Bronchial epithelial cell (primary cell): Measurements from ENCODE around the gene DEK. TPM values are rescaled to one million over a fixed set of nuclear protein-coding genes. Genes with fewer than 3 reads are reported as not detected.

Experiments used
- DNase-seq: peaks from one replicate; pipeline ENCODE4 v3.0.0-alpha.2; 2010; ENCODE audit warnings: low read depth
- FAIRE-seq: peaks from 2 replicates; lab custom pipeline; 2011; peaks lifted over from hg19 to GRCh38; lab: Jason Lieb, UNC
- H3K27me3 ChIP-seq: 2 replicates; pipeline ENCODE4 v1.5.1; 2011; ENCODE audit warnings: low read length; ENCODE audit not compliant: control insufficient read depth, insufficient read depth
- H3K36me3 ChIP-seq: 2 replicates; pipeline ENCODE4 v1.5.1; 2011; ENCODE audit warnings: low read length; ENCODE audit not compliant: control insufficient read depth, insufficient read depth
- H3K4me3 ChIP-seq: 2 replicates; pipeline ENCODE4 v1.5.1; 2011; ENCODE audit warnings: mild to moderate bottlenecking, low read depth, low read length, control low read depth
- total RNA-seq: library from RNA; depleted of rRNA; stranded (reverse); fragments of >200 nt; gene quantifications from 2 replicates; pipeline ENCODE4 v1.2.1, GENCODE V29; 2014
- TF ChIP-seq, protein P1 (sequence below): IDR thresholded peaks from 2 replicates; pipeline ENCODE4 v1.5.1; 2011; ENCODE audit warnings: mild to moderate bottlenecking, moderate library complexity, low read length, control low read depth, inconsistent platforms; ENCODE audit not compliant: insufficient read depth, severe bottlenecking

DEK gene
- total RNA-seq, 1 donor from 2014 or later: 50.3 TPM

DNA sequence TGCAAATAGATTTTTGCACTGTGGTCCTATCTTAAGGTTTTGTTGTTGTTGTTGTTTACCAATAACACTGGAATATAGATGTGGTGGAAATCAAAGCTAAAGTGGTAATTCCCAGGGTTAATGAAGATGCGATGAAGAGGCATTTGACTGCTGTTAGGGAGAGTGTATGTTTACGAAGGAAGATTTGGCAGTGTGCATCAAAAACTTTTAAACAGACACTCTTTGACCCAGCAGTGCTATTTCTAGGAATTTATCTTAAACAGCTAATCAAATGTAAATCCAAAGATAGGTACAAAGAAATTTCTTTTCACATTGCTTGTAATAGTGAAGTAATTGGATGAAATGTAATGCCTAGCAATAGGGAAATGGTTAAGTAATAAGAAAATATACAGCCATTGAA, 75.1 kb downstream of the DEK start:
- DNase-seq (no peak), FAIRE-seq (no peak)
- TF ChIP-seq, protein P1, sequence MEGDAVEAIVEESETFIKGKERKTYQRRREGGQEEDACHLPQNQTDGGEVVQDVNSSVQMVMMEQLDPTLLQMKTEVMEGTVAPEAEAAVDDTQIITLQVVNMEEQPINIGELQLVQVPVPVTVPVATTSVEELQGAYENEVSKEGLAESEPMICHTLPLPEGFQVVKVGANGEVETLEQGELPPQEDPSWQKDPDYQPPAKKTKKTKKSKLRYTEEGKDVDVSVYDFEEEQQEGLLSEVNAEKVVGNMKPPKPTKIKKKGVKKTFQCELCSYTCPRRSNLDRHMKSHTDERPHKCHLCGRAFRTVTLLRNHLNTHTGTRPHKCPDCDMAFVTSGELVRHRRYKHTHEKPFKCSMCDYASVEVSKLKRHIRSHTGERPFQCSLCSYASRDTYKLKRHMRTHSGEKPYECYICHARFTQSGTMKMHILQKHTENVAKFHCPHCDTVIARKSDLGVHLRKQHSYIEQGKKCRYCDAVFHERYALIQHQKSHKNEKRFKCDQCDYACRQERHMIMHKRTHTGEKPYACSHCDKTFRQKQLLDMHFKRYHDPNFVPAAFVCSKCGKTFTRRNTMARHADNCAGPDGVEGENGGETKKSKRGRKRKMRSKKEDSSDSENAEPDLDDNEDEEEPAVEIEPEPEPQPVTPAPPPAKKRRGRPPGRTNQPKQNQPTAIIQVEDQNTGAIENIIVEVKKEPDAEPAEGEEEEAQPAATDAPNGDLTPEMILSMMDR: no peak
- Histone ChIP-seq H3K4me3 (no peak overlapping the region), H3K36me3 (peaks cover 1% of the 10 kb centered on the region), H3K27me3 (no peaks in the 10 kb centered on the region)

DNA sequence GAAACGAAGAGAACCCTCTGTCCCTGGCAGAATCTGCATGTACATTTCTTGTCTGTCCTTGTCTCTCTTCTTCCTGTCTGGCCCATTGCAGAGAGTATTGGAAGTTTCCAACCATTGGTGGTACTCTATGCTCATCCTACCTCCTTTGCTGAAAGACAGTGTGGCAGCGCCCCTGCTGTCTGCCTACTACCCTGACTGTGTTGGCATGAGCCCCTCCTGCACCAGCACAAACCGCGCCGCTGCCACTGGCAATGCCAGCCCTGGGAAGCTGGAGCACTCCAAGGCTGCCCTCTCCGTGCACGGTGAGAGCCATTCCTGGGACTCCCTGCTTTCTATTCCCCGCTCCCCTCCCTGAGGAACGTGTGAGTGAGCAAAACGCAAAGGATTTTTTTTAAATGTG, 76.6 kb downstream of the DEK start:
- H3K36me3 ChIP-seq: peaks cover 1% of the 10 kb centered on the region
- H3K27me3 ChIP-seq: no peaks in the 10 kb centered on the region
- FAIRE-seq (no peak), DNase-seq (no peak)
- TF ChIP-seq, protein P1: no peak
- H3K4me3 ChIP-seq: no peak overlapping the region

DNA sequence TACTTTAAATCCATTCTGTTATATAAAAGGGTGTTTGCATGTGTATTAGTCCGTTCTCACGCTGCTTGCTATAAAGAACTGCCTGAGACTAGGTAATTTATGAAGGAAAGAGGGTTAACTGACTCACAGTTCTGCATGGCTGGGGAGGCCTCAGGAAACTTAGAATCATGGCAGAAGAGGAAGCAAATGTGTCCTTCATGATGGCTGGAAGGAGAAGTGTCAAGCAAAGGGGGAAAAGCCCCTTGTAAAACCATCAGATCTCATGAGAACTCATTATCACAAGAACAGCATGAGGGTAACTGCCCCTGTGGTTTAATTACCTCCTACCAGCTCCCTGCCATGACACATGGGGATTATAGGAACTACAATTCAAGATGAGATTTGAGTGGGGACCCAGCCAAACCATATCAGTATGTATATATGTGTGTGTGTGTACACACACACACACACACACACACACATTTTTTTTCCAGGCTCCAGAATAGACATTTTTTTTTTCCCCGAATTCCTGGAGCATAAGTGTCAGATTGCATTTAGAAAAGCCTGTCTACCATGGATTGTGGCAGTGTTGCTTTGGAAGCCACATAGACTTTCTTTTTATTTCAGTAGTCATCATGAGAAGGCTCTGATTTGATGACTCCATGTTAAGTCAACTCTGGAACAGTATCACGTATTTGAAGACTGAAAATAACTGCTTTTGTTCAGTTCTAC, 77.6 kb downstream of the DEK start:
- Histone ChIP-seq H3K36me3 (peaks cover 1% of the 10 kb centered on the region), H3K27me3 (no peaks in the 10 kb centered on the region), H3K4me3 (no peak overlapping the region)
- no peak for FAIRE-seq
- DNase-seq: no peak
- TF ChIP-seq, protein P1: no peak

DNA sequence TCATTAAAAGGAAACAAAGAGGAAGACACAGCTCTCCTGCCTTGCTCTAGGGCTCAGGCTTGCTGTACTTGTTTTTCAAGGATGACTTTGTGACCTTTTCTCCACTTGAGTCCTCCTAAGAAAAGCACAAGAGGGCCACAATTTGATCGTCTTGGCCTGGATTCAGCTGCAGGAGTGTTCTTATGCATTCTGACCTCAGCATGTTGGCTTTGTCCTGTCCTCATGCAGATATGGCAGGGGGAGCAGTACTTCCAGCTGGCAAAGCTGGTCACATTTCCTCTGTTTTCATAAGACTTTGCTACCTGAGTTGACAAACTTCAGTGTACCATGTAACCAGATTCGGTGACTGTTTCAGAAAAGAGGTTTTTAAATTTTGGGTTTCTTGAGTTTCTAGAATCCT, 78.3 kb downstream of the DEK start:
- Histone ChIP-seq H3K36me3 (peaks cover 1% of the 10 kb centered on the region), H3K4me3 (no peak overlapping the region), H3K27me3 (no peaks in the 10 kb centered on the region)
- TF ChIP-seq, protein P1: no peak
- DNase-seq (no peak), FAIRE-seq (no peak)

DNA sequence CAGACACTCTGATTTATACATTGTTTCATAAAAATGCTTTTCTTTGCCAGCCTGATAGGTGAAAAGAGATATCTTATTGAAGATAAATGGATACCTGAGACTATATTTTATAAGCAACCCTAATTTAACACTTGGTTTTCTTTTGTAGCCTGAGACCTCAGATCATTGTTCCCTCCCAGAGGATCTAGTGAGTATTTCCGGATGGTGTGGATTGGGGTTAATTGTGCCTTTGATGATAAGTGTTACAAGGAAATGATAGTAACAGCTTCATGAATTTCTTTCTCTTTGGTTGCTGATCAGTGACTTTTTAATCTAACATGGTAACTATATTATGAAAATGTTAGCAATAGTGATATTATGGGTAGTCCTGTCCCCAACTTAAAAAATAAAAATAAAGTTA, 78.7 kb downstream of the DEK start:
- TF ChIP-seq, protein P1: no peak
- Histone ChIP-seq H3K36me3 (peaks cover 1% of the 10 kb centered on the region), H3K27me3 (no peaks in the 10 kb centered on the region), H3K4me3 (no peak overlapping the region)
- FAIRE-seq: no peak
- no peak for DNase-seq

DNA sequence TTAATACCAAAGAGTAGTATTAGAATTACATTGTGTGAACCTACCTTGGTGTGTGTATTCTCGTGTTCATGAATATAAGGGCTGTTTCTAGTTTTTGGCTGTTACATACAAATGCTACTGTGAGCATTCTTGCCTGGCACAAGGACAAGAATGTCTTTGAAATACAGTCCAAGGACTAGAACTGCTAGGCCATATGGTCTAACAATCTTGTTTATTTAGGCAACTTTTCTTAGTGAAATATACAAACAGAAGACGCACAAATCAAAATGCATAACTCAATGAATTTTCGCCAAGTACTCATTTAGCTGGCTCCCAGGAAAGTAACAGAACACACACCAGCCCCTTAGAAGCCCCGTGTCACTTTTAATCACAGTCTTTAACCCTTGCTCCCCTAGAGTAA, 80.6 kb downstream of the DEK start:
- no peaks in the 10 kb centered on the region for H3K27me3 ChIP-seq
- no peak for DNase-seq
- H3K36me3 ChIP-seq: peaks cover 3% of the 10 kb centered on the region
- FAIRE-seq: no peak
- TF ChIP-seq, protein P1: no peak
- no peak overlapping the region for H3K4me3 ChIP-seq
